ENCODE data around the gene IRX1. TPM values are rescaled to one million over a fixed set of nuclear protein-coding genes. Genes with fewer than 3 reads are reported as not detected.

Gene IRX1
- polyA plus RNA-seq (2013, experiment 1 of 2): 2.4 TPM
- 1.7 TPM for polyA plus RNA-seq (2013, experiment 2 of 2)

GRCh38 chr5:3595006-3595961, at the start of gene IRX1:
Gene IRX1 (plus strand): TSS chr5:3595832. CDS start chr5:3596106, 274 bp downstream.
- no peak within 1 kb of the TSS for H3K27ac ChIP-seq (ENCODE audit: low read depth, low read length, severe bottlenecking)
- H3K36me3 ChIP-seq (ENCODE audit: control insufficient read depth, insufficient read depth, low read length): no peaks in the 10 kb centered on the region
- peak within 1 kb of the TSS; percentile 38 for H3K4me3 ChIP-seq (ENCODE audit: extremely low read depth, insufficient read depth, low read length, poor library complexity, severe bottlenecking)
- no peaks in the 10 kb centered on the region for H3K9me3 ChIP-seq (ENCODE audit: control insufficient read depth, low read length)
- peaks cover 16% of the 10 kb centered on the region for H3K4me1 ChIP-seq (ENCODE audit: control insufficient read depth, insufficient read depth, low read length, poor library complexity, severe bottlenecking)
- WGBS, 2 experiments (ENCODE audit: insufficient coverage in 2 of 2): 0% methylated on average over 61 to 67 of the region's 106 CpGs

- H3K4me1 ChIP-seq (ENCODE audit: control insufficient read depth, insufficient read depth, low read length, poor library complexity, severe bottlenecking): no peaks in the 10 kb centered on the region
- H3K9me3 ChIP-seq (ENCODE audit: control insufficient read depth, low read length): no peaks in the 10 kb centered on the region
- WGBS, 2 experiments (ENCODE audit: insufficient coverage in 2 of 2): 80 to 86% methylated on average over 1 to 2 of the region's 3 CpGs
- no peaks in the 10 kb centered on the region for H3K36me3 ChIP-seq (ENCODE audit: control insufficient read depth, insufficient read depth, low read length)
- no peak overlapping the region for H3K4me3 ChIP-seq (ENCODE audit: extremely low read depth, insufficient read depth, low read length, poor library complexity, severe bottlenecking)
- no peak overlapping the region for H3K27ac ChIP-seq (ENCODE audit: low read depth, low read length, severe bottlenecking)
Observed at GRCh38 chr5:3546028-3546427, 49.6 kb upstream of the IRX1 start.

DNA sequence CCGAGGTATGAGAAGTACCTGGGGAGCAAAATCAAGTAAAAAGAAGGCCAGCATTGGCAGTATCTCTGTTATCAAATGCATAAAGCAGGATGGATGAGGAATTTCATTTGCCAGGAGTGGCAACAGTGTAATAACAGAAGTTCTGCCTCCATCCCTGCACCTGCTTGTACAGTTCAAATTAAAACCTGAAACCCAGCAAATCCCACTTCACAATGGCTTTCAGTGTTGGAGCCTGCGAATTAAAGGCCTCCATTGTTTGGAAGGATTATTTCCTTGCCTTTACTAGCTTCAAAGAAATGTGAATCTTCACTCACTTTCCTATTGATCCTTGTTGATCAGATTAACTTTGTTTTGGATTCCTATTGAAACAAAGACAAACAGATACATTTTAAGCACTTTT, 31.5 kb upstream of the IRX1 start:
- Histone ChIP-seq H3K9me3 (ENCODE audit: control insufficient read depth, low read length) (peaks cover 2% of the 10 kb centered on the region), H3K27ac (ENCODE audit: low read depth, low read length, severe bottlenecking) (no peak overlapping the region)
- WGBS, 2 experiments (ENCODE audit: insufficient coverage in 2 of 2): 72% methylated on average over 2 of the region's 2 CpGs; no CpG with 5 or more reads in 1 of the 2 experiments

GRCh38 chr5:3564827-3565518, 30.7 kb upstream of the IRX1 start:
- peaks cover 2% of the 10 kb centered on the region for H3K9me3 ChIP-seq (ENCODE audit: control insufficient read depth, low read length)
- no peaks in the 10 kb centered on the region for H3K36me3 ChIP-seq (ENCODE audit: control insufficient read depth, insufficient read depth, low read length)
- H3K27ac ChIP-seq (ENCODE audit: low read depth, low read length, severe bottlenecking): no peak overlapping the region
- H3K4me3 ChIP-seq (ENCODE audit: extremely low read depth, insufficient read depth, low read length, poor library complexity, severe bottlenecking): no peak overlapping the region
- no peaks in the 10 kb centered on the region for H3K4me1 ChIP-seq (ENCODE audit: control insufficient read depth, insufficient read depth, low read length, poor library complexity, severe bottlenecking)
- WGBS, 2 experiments (ENCODE audit: insufficient coverage in 2 of 2): 88 to 93% methylated on average over 5 to 6 of the region's 9 CpGs

More for the DNA sequence above, 31.5 kb upstream of the IRX1 start:
- H3K4me3 ChIP-seq (ENCODE audit: extremely low read depth, insufficient read depth, low read length, poor library complexity, severe bottlenecking): no peak overlapping the region
- H3K36me3 ChIP-seq (ENCODE audit: control insufficient read depth, insufficient read depth, low read length): no peaks in the 10 kb centered on the region
- H3K4me1 ChIP-seq (ENCODE audit: control insufficient read depth, insufficient read depth, low read length, poor library complexity, severe bottlenecking): no peaks in the 10 kb centered on the region

- H3K36me3 ChIP-seq (ENCODE audit: control insufficient read depth, insufficient read depth, low read length): no peaks in the 10 kb centered on the region
- 82 to 89% methylated on average over 3 to 4 of the region's 5 CpGs for WGBS, 2 experiments (ENCODE audit: insufficient coverage in 2 of 2)
- H3K4me3 ChIP-seq (ENCODE audit: extremely low read depth, insufficient read depth, low read length, poor library complexity, severe bottlenecking): no peak overlapping the region
- no peaks in the 10 kb centered on the region for H3K9me3 ChIP-seq (ENCODE audit: control insufficient read depth, low read length)
- H3K27ac ChIP-seq (ENCODE audit: low read depth, low read length, severe bottlenecking): no peak overlapping the region
- no peaks in the 10 kb centered on the region for H3K4me1 ChIP-seq (ENCODE audit: control insufficient read depth, insufficient read depth, low read length, poor library complexity, severe bottlenecking)
Observed at GRCh38 chr5:3584724-3585531, 10.7 kb upstream of the IRX1 start.

DNA sequence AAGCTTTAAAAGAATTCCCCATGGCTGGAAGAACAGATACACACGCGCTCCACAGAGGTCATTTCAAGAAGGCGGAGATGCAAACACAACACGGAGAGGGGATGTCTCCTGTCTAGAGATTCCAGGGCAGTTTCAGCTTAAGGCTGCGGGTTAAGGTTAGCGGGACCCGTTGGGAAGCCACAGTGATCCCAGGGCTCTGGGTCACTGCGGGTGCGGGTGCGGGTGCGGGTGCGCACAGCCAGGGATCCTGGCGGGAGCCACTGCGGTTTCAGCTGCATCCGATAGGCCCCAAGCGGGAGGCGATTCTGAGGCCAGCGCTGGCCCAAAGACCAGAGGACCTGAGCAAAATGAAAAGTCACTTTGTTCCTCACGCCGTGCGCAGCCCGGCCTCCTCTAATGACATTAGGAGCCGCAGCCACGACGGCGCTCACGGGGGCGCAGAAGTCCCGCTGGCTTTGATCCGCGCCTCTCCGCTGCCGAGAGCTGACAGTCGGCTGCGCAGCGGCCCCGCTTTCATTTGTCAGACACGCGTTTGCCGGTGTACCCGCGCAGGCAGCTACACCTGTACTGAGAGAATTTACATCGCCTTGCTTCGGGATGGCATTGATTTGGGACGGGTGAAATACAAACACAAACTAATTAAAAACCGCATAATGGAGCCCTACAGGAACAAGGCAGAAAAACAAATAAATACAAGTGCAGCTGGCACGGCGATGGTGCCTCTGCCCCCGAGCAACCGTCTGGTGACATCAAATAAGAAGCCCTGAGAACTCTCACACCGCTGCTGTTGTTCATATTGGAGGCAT, 5.3 kb upstream of the IRX1 start:
- Histone ChIP-seq H3K4me1 (ENCODE audit: control insufficient read depth, insufficient read depth, low read length, poor library complexity, severe bottlenecking) (peaks cover 18% of the 10 kb centered on the region), H3K27ac (ENCODE audit: low read depth, low read length, severe bottlenecking) (no peak overlapping the region), H3K9me3 (ENCODE audit: control insufficient read depth, low read length) (no peaks in the 10 kb centered on the region), H3K4me3 (ENCODE audit: extremely low read depth, insufficient read depth, low read length, poor library complexity, severe bottlenecking) (no peak overlapping the region), H3K36me3 (ENCODE audit: control insufficient read depth, insufficient read depth, low read length) (no peaks in the 10 kb centered on the region)
- 6% methylated on average over 46 of the region's 51 CpGs for WGBS, 2 experiments (ENCODE audit: insufficient coverage in 2 of 2)

DNA sequence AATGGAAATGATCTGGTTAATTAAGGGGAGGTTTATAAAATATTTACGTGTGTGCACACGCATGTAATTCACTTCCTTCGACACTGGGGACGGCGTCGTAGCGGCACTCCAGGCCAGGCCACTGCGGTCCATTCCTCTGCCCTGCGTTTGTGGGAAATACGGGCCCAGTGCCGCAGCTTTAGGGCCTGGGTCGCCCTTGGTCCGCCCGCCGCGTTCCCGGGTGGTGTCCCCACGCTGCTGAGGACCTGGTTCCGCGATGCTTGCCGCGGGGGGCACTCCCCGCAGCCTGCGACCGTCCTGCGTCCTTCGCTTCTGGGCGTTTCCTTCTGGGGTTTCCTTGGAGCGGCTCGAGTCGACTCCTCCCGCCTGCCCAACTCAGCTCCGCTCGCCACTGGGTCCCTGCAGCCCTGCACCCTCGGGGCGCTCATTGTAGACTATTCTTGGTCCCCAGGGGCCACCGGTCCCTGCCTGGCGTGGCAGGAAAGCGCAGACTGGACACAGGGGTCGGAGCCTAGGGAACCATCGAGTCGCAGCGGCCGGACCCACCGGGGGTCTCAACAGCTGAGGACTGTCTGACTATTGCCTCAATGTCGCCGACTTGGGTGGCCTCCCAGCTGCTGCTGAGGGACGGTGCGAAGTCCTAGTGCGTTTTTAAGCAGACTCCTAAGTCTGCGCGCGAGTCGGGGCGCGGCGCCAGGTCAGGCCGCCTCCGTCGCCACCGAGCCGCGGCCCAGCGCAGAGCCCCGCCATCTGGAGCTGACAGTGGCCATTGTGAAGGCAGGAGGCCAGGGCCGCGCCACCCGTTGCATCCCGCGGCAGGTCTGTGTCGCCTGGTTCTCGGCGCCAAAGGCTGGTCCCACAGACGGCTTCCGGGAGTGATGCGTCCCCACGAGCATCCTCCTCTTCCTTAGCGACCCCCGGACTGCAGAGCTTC, 4.4 kb upstream of the IRX1 start:
- no peaks in the 10 kb centered on the region for H3K9me3 ChIP-seq (ENCODE audit: control insufficient read depth, low read length)
- peak overlapping the region; percentile 8 for H3K4me3 ChIP-seq (ENCODE audit: extremely low read depth, insufficient read depth, low read length, poor library complexity, severe bottlenecking)
- H3K27ac ChIP-seq (ENCODE audit: low read depth, low read length, severe bottlenecking): no peak overlapping the region
- no peaks in the 10 kb centered on the region for H3K36me3 ChIP-seq (ENCODE audit: control insufficient read depth, insufficient read depth, low read length)
- peaks cover 18% of the 10 kb centered on the region for H3K4me1 ChIP-seq (ENCODE audit: control insufficient read depth, insufficient read depth, low read length, poor library complexity, severe bottlenecking)
- 1 to 2% methylated on average over 46 to 66 of the region's 79 CpGs for WGBS, 2 experiments (ENCODE audit: insufficient coverage in 2 of 2)

- WGBS, 2 experiments (ENCODE audit: insufficient coverage in 2 of 2): 8 to 11% methylated on average over 20 to 22 of the region's 22 CpGs
Observed at GRCh38 chr5:3592298-3592697, 3.3 kb upstream of the IRX1 start.

DNA sequence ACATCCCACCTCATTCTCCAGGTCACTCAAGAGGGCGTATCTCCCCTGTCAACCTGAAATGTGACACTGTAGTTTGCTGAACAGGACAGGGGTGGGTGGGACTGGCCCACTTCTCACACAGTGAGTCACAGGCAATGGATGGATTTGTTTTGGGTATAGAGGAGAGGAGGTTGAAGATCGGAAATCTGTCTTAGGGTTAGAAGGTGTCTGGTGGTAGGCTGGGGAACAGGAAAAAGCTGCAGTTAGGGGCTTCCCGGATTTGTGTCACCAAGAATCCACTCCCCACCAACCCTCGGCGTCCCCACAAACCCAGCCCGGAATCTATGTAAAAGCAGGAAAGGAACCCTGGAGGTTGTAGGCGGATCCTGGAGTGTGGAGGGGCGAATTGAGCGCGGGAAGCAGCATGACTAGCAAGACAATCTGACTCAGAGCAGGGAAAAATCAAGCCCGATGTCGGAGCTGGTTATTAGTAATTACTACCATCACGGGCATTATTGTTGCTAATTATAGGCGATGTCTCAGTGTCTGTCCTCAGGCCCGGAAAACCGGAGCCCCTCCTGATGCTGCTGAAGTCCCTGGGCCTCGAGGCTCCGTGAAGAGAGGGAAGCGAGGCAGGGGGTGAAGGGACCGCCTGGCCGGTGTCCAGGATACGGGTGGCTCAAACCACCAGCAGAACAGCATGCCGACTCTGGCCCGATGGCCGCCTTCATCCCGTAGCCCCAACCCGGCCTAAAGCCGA, 1.7 kb upstream of the IRX1 start:
- H3K4me3 ChIP-seq (ENCODE audit: extremely low read depth, insufficient read depth, low read length, poor library complexity, severe bottlenecking): peak overlapping the region; percentile 19
- H3K36me3 ChIP-seq (ENCODE audit: control insufficient read depth, insufficient read depth, low read length): no peaks in the 10 kb centered on the region
- peaks cover 18% of the 10 kb centered on the region for H3K4me1 ChIP-seq (ENCODE audit: control insufficient read depth, insufficient read depth, low read length, poor library complexity, severe bottlenecking)
- WGBS, 2 experiments (ENCODE audit: insufficient coverage in 2 of 2): 4 to 5% methylated on average over 18 to 20 of the region's 28 CpGs
- no peak overlapping the region for H3K27ac ChIP-seq (ENCODE audit: low read depth, low read length, severe bottlenecking)
- H3K9me3 ChIP-seq (ENCODE audit: control insufficient read depth, low read length): no peaks in the 10 kb centered on the region

More at GRCh38 chr5:3592298-3592697, 3.3 kb upstream of the IRX1 start:
- Histone ChIP-seq H3K4me1 (ENCODE audit: control insufficient read depth, insufficient read depth, low read length, poor library complexity, severe bottlenecking) (peaks cover 18% of the 10 kb centered on the region), H3K27ac (ENCODE audit: low read depth, low read length, severe bottlenecking) (no peak overlapping the region), H3K36me3 (ENCODE audit: control insufficient read depth, insufficient read depth, low read length) (no peaks in the 10 kb centered on the region), H3K4me3 (ENCODE audit: extremely low read depth, insufficient read depth, low read length, poor library complexity, severe bottlenecking) (no peak overlapping the region), H3K9me3 (ENCODE audit: control insufficient read depth, low read length) (no peaks in the 10 kb centered on the region)

Measured in mesodermal cell (in vitro differentiated cells).